Embryonic facial prominence (tissue), 1 donor: Measurements from ENCODE around the gene SCYL3.
"Not testable (repeated sequence)": the region's sequence is repeated elsewhere in the genome, so short reads cannot be mapped to it uniquely, and the experiment has no call there.

ENCODE experiments used
- DNase-seq: peaks from one replicate; pipeline ENCODE4 v3.0.0-alpha.2; 2016; ENCODE audit errors: extremely low spot score

Gene SCYL3

DNA sequence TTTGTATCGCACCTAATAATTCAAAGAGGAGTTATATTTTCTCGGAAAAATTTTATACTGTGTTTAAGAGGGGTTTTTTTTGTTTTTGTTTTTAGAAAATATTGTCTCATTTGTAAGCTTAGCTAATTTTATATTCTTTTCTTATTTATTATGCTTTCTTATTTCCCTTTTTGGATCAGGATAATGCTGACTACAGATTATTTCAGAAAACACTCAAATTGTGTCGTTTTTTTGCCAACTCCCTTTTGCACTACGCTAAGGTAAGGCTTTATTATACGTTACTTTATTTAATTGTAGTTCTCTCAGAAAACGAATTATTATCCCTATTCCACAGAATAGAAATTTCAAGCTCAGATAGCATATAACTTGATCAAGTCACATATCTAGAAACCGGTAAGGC is 72.2 kb downstream of the SCYL3 start:
- DNase-seq, result no peak

DNA sequence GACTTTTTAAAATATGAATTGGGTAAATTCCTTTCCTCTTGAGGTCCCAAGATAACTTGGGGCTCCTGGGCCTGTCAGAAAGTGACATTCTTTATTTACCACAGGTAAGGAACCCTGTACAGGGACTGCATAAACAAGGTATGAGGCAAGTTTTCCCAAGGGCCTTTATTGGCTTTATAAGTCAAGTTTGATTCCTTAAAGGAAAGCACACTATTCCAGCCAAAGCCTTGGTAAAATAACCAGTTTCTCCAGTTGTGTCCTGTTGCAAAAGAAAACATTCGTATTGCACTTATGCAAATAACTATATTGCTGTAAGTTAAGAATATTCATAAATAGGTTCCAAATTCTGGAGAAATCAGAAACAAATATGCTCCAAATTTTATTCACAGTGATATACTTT is 77.1 kb downstream of the SCYL3 start:
- no peak for DNase-seq

DNA sequence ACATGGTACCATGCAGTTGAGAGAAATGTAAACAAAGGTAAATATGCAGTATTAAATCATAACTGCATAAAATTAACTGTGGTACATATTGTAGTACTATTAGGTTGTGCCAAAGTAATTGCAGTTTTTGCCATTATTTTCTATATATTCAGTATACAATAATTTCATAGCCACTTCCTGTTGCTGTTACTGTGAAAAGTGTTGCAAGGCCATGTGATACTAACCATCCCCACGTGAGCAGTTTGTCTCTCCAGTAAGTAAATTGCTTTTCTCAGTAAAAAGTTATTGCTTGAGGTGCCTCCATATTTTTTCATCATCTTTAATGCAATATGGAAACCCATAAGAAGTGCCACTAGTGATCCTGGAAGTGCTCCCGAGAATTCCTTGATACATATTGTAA is 79.4 kb downstream of the SCYL3 start:
- DNase-seq, result no peak

DNA sequence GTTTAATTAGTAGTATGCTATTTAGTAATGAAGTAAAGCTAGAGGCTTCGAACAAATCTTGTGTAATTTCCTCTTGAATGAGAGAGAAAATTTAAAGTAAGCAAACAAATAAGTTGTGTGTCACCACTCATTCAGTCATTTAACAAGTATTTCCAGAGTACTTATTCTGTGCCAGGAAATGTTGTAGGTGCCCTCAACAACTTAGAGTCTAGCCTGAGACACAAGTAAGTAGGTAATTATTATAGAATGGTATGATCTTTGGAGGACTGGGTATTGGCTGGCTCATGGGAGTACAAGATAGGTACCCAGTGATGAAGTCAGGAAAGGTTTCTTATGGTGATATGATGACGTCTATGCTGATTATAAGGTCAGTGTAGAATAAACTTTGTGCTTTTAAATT is 81.6 kb downstream of the SCYL3 start:
- DNase-seq, result no peak

DNA sequence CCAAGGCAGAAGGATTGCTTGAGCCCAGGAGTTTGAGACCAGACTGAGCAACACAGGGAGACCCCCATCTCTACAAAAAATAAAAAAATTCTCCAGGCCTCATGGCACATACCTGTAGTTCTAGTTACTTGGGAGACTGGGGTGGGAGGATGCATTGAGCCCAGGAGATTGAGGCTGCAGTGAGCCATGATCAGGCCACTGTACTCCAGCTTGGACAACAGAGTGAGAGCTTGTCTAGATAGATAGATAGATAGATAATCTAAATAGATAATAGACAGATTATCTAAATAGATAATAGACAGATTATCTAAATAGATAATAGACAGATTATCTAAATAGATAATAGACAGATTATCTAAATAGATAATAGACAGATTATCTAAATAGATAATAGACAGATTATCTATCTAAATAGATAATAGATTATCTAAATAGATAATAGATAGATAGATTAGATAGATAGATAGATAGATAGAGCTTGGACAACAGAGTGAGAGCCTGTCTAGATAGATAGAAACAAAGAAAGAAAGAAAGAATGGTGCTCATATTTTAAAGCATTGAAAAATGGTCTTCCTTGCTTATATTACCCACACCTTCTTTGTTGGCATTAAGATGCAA is 82.2 kb downstream of the SCYL3 start:
- DNase-seq, result not testable (repeated sequence)

DNA sequence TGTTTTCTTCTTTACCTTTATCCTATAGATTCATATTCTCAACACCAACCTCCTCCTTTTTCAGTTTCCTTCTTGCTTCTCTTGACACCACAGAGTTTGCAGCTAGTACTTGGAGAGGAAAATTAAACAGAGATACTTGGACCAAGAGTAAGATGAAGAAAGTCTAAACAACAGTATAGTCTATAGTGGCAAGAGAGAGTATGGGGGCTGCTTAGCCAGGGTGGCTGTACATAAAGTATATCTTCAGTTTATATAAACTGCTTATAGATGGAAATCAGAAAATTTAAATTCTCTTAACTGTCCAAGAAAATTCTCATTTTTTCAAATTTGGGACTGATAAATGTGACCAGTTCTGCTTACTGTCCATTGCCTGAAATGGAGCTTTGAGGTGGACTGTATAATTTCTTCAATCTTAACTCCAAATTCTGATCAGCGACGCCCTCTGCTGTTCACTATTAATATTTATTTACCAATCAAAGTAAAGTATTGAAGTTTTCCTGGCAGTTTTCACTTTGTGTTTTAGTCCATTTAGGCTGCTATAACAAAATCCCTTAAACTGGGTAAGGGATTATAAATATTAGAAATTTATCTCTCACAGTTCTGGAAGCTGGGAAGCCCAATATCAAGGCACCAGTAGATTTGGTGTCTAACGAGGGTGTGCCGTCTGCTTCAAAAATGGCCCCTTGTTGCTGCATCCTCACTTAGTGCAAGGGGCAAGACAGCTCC is 84.2 kb downstream of the SCYL3 start:
- DNase-seq, result no peak

DNA sequence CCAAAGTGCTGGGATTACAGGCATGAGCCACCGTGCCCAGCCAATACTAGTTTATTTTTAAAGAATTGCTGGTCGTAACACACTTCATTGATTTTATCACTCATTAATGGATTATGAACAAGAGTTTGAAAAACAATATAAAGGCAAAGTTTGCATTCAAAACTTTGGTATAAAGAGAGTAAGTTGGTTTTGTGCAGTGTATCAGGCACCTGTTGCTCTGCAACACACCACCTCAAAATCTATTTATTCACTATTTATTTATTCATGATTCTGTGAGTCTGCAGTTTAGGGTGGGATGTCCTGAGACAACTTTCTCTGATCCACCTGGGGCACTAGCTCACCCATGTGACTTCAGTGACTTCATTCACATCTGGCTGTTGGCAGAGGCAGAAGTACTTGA is 88.8 kb downstream of the SCYL3 start:
- no peak for DNase-seq

DNA sequence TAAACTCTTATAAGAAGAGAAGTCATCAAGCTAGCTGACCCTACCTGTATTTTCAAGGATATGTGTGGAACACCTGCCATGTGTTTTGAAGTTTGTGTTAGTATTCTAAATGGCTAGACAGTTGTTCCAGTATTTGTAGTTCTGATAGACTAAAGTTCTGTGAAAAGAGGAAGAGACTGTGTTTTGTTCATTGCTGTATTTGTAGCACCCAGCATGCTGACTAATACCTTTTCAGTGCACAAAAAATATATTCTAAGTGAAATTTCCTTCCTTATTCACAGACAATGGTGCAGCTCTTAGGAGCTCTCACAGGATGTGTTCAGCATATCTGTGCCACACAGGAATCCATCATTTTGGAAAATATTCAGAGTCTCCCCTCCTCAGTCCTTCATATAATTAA is 90.8 kb downstream of the SCYL3 start:
- DNase-seq, result no peak
